Measurements from ENCODE around the gene SGMS1.

Gene SGMS1

DNA sequence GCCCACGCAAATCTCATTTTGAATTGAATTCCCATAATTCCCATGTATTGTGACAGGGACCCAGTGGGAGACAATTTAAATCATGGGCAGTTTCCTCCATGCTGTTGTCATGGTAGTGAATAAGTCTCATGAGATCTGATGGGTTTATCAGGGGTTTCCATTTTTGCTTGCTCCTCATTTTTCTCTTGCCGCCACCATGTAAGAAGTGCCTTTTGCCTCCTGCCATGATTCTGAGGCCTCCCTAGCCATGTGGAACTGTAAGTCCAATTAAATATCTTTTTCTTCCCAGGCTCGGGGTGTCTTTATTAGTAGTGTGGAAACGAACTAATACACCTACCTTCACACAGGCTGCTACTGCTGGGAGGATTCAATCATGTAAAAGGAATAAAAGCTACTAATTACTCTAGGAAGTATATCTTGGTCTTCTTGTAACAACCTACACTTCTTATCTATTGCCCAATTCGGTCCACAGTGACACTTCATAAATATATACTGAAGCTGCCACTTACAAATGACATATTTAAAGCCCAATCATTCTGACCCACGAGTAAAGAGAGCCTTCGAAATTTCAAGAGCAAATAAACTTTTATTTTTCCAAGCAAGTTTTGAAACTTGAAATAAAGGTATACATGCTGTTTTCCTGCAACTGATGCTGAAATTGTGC, 272.1 kb downstream of the SGMS1 start:
- Mint-ChIP-seq H3K27me3 (ENCODE audit: low read depth) (no peaks in the 10 kb centered on the region), H3K27ac (no peak overlapping the region), H3K36me3 (ENCODE audit: low read depth) (peaks cover 39% of the 10 kb centered on the region), H3K4me3 (no peak overlapping the region), H3K4me1 (no peaks in the 10 kb centered on the region), H3K9me3 (peaks cover 42% of the 10 kb centered on the region)
- TF ChIP-seq, protein P1, sequence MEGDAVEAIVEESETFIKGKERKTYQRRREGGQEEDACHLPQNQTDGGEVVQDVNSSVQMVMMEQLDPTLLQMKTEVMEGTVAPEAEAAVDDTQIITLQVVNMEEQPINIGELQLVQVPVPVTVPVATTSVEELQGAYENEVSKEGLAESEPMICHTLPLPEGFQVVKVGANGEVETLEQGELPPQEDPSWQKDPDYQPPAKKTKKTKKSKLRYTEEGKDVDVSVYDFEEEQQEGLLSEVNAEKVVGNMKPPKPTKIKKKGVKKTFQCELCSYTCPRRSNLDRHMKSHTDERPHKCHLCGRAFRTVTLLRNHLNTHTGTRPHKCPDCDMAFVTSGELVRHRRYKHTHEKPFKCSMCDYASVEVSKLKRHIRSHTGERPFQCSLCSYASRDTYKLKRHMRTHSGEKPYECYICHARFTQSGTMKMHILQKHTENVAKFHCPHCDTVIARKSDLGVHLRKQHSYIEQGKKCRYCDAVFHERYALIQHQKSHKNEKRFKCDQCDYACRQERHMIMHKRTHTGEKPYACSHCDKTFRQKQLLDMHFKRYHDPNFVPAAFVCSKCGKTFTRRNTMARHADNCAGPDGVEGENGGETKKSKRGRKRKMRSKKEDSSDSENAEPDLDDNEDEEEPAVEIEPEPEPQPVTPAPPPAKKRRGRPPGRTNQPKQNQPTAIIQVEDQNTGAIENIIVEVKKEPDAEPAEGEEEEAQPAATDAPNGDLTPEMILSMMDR (IDR thresholded peaks at IDR 0.05; ENCODE audit: unreplicated experiment in 3 of 3): no peak

- Mint-ChIP-seq H3K36me3 (ENCODE audit: low read depth) (peaks cover 35% of the 10 kb centered on the region), H3K27me3 (ENCODE audit: low read depth) (no peaks in the 10 kb centered on the region), H3K9me3 (peaks cover 42% of the 10 kb centered on the region), H3K4me1 (no peaks in the 10 kb centered on the region), H3K27ac (no peak overlapping the region), H3K4me3 (no peak overlapping the region)
- TF ChIP-seq, protein P1 (IDR thresholded peaks at IDR 0.05; ENCODE audit: unreplicated experiment in 3 of 3): no peak
These were observed 273.4 kb downstream of the SGMS1 start for GRCh38 chr10:50350366-50350765.

DNA sequence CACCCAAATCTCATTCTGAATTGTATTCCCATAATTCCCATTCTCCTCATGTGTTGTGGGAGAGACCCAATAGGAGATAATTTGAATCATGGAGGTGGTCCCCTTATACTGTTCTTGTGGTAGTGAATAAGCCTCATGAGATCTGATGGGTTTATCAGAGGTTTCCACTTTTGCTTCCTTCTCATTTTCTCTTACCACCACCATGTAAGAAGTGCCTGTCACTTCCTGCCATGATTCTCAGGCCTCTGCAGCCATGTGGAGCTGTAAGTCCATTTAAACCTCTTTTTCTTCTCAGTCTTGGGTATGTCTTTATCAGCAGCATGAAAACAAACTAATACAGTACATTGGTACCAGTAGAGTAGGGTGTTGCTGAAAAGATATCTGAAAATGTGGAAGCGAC, 274.2 kb downstream of the SGMS1 start:
- peaks cover 34% of the 10 kb centered on the region for H3K36me3 Mint-ChIP-seq (ENCODE audit: low read depth)
- no peaks in the 10 kb centered on the region for H3K27me3 Mint-ChIP-seq (ENCODE audit: low read depth)
- TF ChIP-seq, protein P1 (IDR thresholded peaks at IDR 0.05; ENCODE audit: unreplicated experiment in 3 of 3): no peak
- H3K9me3 Mint-ChIP-seq: peaks cover 37% of the 10 kb centered on the region
- no peak overlapping the region for H3K4me3 Mint-ChIP-seq
- no peak overlapping the region for H3K27ac Mint-ChIP-seq
- H3K4me1 Mint-ChIP-seq: no peaks in the 10 kb centered on the region

DNA sequence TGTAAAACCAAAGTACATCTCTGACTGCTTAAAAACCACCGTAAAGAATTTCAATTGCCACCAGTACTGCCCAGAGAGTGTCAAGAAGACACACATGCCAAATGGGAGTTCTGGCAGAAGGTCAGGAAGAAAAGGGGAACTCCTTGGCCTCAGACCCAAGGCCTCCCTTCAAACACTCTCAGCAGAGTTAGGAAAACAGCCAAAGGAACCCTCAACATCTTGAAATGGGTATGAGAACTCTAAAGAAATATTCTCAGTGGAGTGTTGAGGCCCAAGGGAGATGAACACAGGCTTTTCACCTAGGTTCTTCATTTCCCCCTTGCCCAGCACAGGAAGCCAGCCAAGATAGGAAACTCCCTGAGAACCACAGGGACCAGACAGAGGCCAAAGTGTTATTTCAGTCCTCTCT, 276.4 kb downstream of the SGMS1 start:
- Mint-ChIP-seq H3K4me3 (no peak overlapping the region), H3K36me3 (ENCODE audit: low read depth) (peaks cover 37% of the 10 kb centered on the region), H3K27ac (no peak overlapping the region), H3K27me3 (ENCODE audit: low read depth) (no peaks in the 10 kb centered on the region), H3K9me3 (peaks cover 30% of the 10 kb centered on the region), H3K4me1 (no peaks in the 10 kb centered on the region)
- TF ChIP-seq, protein P1 (IDR thresholded peaks at IDR 0.05; ENCODE audit: unreplicated experiment in 3 of 3): no peak

DNA sequence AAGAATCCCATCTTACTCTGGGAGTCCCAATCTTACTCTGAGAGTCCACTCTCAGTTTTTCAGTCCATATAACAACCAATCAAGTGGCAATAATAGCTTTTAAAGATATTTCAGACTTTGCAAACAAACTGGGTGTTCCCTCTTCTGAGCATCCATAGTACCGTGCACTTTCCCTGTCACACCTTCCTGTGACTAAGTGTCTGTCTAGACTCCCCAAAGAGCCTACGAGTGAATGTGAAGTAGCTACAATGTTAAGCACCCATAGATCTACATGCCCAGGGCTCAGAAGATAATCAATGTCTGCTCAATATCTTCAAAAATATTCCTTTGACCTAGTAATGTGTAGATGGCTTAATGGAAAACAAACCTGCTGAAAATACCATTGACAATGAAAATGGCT, 276.8 kb downstream of the SGMS1 start:
- H3K27me3 Mint-ChIP-seq (ENCODE audit: low read depth): no peaks in the 10 kb centered on the region
- TF ChIP-seq, protein P1 (IDR thresholded peaks at IDR 0.05; ENCODE audit: unreplicated experiment in 3 of 3): no peak
- H3K36me3 Mint-ChIP-seq (ENCODE audit: low read depth): peaks cover 37% of the 10 kb centered on the region
- no peak overlapping the region for H3K27ac Mint-ChIP-seq
- no peaks in the 10 kb centered on the region for H3K4me1 Mint-ChIP-seq
- no peak overlapping the region for H3K4me3 Mint-ChIP-seq
- H3K9me3 Mint-ChIP-seq: peaks cover 28% of the 10 kb centered on the region

GRCh38 chr10:50345545-50345944, 278.2 kb downstream of the SGMS1 start:
- Mint-ChIP-seq H3K27ac (no peak overlapping the region), H3K4me3 (no peak overlapping the region), H3K27me3 (ENCODE audit: low read depth) (no peaks in the 10 kb centered on the region)

More at GRCh38 chr10:50345545-50345944, 278.2 kb downstream of the SGMS1 start:
- Mint-ChIP-seq H3K4me1 (no peaks in the 10 kb centered on the region), H3K9me3 (peaks cover 20% of the 10 kb centered on the region), H3K36me3 (ENCODE audit: low read depth) (peaks cover 28% of the 10 kb centered on the region)
- TF ChIP-seq, protein P1 (IDR thresholded peaks at IDR 0.05; ENCODE audit: unreplicated experiment in 3 of 3): no peak
